GM19452 (cell line): ENCODE results near the gene TTC29.
"Not testable (repeated sequence)": the region's sequence is repeated elsewhere in the genome, so short reads cannot be mapped to it uniquely, and the experiment has no call there.

Experiments
- ATAC-seq: cut with Tn5 transposase; IDR thresholded peaks from one replicate; pipeline ENCODE4 v1.9.1; 2021; ENCODE audit not compliant: unreplicated experiment

The TTC29 gene

GRCh38 chr4:146857298-146857697 lies 88.4 kb downstream of the TTC29 start:
- ATAC-seq, result no peak

DNA sequence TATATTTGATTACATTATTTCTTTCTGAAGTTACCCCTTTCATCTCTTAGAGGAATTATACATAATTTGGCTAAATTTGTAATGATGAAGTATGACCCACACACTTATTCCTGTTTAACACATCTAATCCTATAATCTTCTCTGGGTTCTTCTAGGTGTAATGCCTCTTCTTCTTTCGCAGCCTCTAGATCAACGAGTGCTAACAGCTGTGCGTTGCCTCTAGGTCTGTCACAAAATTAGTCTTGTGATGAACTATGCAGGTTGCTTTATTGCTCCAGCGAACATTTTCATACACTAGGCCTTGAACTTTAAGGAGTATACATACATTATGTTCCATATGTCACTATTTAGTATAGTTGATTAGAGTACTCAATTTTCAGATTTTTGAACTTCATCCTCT lies 89.9 kb downstream of the TTC29 start:
- no peak for ATAC-seq

DNA sequence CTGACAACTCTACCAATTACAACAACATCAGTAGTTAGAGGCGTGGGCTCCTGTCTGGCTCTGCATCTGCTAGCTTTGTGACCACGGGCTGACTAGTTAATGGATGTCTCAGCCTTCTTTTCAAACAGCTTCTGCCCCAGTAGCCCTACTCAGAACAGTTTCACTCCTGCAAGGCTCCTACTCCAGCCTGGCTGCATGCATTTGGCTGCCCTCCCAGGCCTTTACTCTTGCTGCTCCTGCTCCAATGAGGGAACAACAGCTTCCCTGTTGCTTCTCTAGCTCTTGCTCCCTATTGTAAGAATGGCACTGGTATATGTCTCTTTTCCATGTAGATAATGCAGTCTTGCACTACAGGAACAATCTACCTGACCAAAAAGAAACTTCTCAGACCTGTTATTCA lies 93.3 kb downstream of the TTC29 start:
- ATAC-seq, result no peak

- no peak for ATAC-seq
These were observed 98.3 kb downstream of the TTC29 start for GRCh38 chr4:146847345-146847744.

- no peak for ATAC-seq
These were observed 98.8 kb downstream of the TTC29 start for GRCh38 chr4:146846882-146847281.

- ATAC-seq, result no peak
These were observed 100.9 kb downstream of the TTC29 start for GRCh38 chr4:146844761-146845160.

- ATAC-seq, result no peak
These were observed 102.8 kb downstream of the TTC29 start for GRCh38 chr4:146842876-146843275.

- no peak for ATAC-seq
These were observed 104.9 kb downstream of the TTC29 start for GRCh38 chr4:146840731-146841130.

GRCh38 chr4:146835096-146835495 lies 110.6 kb downstream of the TTC29 start:
- ATAC-seq, result no peak

- no peak for ATAC-seq
These were observed 111.2 kb downstream of the TTC29 start for GRCh38 chr4:146834263-146835034.

GRCh38 chr4:146833530-146833929 lies 112.1 kb downstream of the TTC29 start:
- no peak for ATAC-seq

DNA sequence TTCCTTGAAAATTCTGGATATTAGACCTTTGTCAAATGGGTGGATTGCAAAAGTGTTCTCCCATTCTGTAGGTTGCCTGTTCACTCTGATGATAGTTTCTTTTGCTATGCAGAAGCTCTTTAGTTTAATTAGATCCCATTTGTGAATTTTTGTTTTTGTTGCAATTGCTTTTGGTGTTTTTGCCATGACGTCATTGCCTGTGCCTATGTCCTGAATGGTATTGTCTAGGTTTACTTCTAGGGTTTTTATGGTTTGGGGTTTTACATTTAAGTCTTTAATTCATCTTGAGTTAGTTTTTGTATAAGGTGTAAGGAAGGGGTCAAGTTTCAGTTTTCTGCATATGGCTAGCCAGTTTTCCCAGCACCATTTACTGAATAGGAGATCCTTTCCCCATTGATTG lies 122.7 kb downstream of the TTC29 start:
- not testable (repeated sequence) for ATAC-seq

DNA sequence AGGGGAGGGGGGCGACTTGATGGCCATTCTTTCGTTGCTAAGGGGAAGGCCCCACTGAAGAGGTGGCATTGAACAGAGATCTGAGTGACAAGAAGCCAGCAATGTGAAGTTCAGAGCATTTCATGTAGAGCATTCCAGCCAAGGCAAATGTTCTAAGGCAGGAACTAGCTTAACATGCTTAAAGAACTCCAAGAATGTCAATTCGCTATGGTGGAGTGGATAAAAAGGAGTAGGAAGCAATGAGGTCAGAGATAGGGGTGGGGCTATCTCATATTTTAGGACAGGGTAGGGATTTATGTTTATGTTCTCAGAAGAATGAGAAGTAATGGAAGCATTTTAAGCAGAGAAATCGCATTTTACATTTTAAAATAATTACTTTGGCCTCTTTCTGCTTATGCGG lies 130.9 kb downstream of the TTC29 start:
- ATAC-seq, result no peak

DNA sequence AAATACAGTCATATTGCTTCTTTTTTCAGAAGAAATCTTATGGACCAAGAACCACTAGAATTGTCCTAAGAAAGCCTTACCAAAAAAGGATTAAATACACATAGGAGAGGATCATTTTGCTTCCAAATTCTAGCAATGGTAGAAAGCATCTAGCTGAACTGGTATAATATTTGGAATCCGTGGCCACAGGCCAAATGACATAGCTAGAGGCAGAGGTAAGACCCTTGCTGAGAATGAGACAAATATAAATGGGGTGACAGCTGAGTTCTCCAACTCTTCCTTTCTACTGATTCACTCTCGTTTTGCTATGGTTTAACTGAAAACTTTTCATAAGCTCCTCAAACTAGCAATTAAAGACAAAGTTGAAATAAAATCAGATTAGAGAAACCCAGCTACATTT lies 150.0 kb downstream of the TTC29 start:
- no peak for ATAC-seq

- ATAC-seq, result no peak
These were observed 151.9 kb downstream of the TTC29 start for GRCh38 chr4:146793727-146794126.

GRCh38 chr4:146791439-146791838 lies 154.2 kb downstream of the TTC29 start:
- ATAC-seq, result no peak

GRCh38 chr4:146790515-146790914 lies 155.1 kb downstream of the TTC29 start:
- no peak for ATAC-seq

DNA sequence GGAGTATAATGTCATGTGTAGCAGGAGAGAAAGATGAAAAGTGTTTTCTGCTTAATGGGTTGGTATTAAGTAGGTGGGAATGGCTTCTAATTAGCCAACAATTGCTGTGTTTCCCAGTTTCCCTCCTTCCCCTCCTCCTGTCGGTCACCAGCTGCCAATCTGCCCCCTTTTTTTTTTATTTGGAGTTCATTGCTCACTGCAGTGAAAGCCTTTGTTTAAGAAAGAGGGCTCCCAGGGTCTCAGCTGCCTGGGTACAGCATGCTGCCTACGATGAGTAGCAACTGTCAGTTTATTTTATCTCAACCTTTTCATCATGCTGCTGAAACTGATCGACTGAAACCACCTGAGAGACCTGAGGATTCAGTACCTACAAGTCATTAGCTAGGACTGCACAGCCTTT lies 157.9 kb downstream of the TTC29 start:
- no peak for ATAC-seq

DNA sequence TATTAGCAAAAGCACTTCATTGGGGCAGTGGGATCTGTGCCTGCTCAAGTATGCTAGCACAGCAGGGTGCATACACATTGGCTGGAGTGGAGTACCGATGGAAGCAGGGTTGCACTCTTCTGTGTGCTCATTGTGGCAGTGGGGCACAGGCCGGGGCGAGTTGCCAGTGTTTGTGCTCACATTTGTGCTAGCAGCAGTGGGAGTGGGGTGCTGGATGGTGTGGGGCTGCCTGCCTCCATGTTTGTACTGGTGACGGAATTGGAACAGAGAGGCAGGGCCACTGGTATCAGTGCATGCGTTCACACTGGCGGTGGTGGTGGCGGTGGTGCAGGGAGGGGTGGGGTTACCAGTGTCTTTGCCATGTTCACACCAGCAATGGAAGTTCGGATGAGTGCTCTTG lies 169.0 kb downstream of the TTC29 start:
- ATAC-seq, result no peak

- no peak for ATAC-seq
These were observed 182.1 kb downstream of the TTC29 start for GRCh38 chr4:146763560-146763959.

GRCh38 chr4:146762016-146762415 lies 183.6 kb downstream of the TTC29 start:
- ATAC-seq, result no peak

DNA sequence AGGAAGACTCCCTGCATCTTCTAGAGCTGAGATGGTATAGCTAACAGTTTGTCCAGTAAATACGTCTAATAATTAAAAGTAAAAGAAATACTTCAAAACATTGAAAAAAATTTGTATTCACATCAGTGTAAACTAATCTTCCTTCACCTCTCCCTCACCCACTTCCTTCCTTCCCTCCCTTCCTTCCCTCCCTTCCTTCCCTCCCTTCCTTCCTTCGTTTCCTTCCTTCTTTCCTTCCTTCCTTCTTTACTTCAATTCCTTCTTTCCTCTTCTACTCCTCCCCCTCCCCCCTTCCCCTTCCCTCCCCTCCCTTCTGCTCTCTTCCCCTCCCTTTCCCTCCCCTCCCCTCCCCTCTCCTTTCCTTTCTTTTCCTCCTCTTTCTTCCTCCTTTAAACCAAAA lies 203.2 kb downstream of the TTC29 start:
- ATAC-seq, result no peak

DNA sequence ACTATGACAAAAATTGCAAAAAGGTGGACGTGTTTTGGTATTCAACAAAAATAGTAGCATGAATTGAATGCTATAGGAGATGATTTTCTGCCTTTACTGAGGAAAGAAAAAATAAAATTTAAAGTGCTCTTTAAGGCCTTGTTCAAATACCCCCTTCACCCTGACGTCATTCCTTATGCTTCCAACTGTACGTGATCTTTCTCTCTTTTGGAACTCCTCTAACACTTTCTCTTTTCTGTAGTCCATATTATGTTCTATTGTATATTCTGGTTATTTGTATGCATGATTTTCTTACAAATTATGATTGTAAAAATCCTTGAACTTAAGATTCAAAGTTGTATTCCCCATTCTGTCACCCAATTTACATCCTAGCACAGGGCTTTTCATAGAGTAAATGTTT lies 206.5 kb downstream of the TTC29 start:
- ATAC-seq, result no peak
